GM19372 (cell line): ENCODE results near the gene TEX2.
"Not testable (repeated sequence)": the region's sequence is repeated elsewhere in the genome, so short reads cannot be mapped to it uniquely, and the experiment has no call there.

Experiments used
- ATAC-seq: cut with Tn5 transposase; IDR thresholded peaks from one replicate; pipeline ENCODE4 v1.9.1; 2021; ENCODE audit warnings: mild to moderate bottlenecking, low read depth, moderate library complexity; ENCODE audit not compliant: unreplicated experiment

TEX2 gene

DNA sequence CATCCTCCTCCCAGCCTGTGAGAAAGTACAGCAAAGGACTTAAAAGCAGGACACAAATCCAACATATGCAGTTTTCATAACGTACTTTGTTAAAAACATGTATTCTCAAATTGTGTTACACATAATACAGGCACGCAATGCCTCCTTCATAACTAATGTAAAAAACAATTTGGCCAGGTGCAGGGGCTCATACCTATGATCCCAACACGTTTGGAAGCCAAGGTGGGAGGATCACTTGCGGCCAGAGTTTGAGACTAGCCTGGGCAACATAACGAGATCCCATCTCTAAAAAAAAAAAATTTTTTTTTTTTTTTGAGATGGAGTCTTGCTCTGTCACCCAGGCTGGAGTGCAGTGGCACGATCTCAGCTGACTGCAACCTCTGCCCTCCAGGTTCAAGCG is 20.4 kb downstream of the TEX2 start:
- no peak for ATAC-seq

DNA sequence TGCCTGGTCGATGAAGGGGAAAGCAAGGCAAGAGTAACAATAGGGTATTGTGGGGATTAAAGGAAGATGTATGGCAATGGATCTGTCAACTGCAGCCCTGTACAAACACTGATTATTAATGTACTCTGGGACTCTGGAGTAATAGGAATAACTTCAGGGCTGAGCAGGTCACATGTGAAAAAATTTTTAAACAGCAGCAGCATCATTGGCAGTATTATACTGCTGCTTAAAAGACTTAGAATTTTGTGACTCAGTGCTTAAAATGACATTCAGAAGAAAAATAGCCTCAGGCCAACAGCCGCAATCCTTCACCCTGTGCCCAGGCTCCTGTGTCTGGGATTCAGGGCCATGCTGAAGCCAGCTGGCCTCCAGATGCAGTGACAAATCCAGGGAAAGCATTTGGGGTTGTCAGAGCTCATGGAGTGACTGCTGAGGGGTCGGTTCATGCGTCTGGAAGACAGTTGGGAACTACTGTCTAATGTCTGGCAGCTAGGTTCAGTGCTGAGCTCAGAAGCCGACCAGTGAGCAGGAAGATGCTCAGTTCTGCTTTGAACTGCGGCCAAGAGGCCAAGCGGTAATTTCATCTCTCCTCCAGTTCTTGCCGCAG is 22.2 kb downstream of the TEX2 start:
- no peak for ATAC-seq

DNA sequence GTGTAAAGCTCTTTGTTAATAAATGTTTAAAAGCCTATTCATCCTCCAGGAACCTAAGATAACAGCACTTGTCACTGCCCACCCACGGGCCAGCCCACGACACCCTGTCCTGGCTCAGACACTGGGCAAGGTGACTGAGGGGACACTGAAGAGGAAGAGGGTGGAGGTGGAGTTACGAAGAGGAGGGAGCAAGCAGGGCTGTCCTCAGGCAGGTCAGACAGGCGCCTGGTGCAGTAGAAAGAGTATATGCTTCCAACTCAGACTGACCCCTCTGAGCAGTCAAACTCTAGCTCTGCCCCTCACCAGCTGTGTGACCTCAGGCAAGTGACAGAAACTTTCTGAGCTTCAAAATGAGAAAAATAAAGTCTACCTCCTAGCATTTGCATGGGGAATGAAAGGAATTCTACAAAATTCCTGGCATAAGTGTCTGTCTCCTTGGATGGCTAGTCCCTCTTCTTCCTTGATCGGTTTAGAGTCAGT is 22.8 kb downstream of the TEX2 start:
- ATAC-seq: no peak

DNA sequence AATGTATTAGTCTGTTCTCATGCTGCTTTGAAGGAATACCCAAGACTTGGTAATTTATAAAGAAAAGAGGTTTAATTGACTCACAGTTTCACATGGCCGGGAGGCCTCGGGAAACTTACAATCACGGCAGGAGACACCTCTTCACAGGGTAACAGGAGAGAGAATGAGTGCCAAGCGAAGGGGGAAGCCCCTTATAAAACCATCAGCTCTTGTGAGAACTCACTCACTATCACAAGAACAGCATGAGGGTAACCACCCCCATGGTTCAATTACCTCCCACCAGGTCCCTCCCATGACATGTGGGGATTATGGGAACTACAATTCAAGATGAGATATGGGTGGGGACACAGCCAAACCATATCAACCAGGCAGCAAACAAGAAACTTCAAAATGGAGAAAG is 24.6 kb downstream of the TEX2 start:
- ATAC-seq: not testable (repeated sequence)

DNA sequence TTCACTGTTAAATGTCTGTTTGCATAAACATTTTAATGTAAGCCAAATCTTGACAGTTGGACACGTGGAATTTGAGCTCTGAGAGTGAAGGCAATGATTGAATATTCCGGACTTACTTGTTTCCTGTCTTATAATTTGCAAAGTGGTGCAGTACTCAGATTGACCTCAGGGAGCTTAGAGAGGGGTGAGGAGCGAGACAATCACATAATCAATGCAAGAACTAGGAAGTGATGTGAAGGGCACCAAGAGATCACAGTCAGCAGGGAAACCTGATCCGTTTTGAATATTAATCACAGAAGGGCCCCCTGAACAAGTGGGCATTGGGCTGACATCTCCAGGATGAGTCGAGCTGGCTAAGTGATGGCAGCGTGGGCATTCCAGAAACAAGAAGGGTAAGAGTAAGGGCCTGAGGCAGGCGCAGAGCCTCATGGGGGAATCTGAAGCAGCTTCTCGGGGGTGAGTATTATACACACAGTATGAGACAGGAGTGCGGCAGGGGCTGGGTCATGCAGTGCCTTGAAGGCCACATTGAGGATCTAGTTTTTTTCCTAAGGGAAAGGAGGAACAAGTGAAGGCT is 26.1 kb downstream of the TEX2 start:
- ATAC-seq: no peak

DNA sequence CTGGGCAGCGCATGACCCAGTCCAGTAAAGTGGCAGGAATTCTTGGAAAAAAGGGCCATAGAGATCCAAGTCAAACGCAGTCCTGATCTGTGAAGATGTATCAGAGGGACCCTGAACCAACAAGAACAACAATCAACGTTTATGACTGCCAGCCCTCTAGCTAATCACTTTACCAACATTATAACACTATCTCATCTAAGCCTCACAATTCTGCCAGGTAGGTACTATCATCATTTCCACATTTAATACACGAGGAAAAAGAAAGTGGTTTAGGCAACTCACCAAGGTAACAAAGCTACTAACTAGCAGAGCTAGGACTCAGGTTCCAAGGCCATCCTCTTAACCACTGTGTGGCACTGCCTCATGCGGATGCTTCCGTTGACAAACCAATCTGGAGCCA is 28.1 kb downstream of the TEX2 start:
- ATAC-seq: no peak

DNA sequence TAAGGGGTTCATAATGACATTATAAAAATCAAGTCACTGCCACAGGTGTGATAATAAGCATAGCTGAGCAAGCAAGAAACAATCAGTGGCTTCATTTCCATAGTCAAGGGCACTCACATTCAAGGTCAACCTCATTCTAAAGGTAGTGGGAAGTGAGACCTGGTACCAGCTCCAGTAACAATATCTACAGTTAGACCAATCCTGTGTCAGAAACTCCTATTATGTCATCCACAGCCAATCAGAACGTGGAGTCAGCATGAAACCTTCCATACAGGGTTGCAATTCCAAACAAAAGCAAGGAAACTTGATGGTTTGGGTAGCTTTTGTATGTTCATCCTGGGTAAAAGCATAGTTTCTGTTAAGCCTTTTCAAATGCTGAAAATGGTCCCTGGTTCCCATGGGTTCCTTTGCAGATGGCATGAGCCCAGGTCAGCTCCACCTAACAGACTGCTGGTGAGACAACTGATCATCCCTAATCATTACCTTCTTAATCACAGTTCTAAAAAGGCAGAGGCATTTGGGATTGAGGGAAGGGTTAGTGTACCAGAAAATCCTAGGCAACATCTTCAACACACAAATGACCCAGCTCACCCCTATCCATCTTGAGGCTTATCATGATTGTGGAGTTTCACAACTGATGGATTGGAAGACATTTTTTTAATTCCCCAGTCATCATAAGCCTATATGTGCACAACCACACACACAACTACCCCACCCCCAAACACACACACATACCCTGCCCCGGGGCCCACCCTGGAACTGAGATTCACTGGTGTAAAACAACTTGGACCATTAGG is 30.4 kb downstream of the TEX2 start:
- no peak for ATAC-seq

DNA sequence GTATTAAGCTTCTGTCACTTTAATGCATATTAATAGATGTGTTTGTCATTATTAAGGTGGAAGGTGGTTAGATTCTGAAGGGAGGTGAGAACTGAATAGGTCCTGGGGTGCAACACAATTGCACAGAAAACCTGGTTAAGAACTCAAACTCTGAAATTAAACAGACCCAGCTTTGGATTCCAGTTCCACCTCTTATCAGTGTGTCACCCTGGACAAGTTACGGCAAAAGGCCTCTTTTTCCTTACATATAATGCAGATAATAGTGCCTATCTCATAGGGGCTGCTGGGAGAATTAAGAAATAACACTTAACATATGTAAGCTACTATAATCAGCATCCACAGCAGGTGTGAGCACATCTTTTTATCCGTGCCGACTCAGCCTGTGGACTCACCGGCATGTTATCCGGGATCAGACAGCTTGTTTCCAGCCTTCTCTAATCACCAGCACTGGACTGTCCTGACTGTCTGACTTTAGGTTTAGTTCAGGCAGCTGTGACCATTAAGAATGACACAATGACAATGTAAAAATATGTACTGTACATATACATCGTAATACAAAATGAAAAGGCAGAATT is 31.4 kb downstream of the TEX2 start:
- ATAC-seq: no peak

DNA sequence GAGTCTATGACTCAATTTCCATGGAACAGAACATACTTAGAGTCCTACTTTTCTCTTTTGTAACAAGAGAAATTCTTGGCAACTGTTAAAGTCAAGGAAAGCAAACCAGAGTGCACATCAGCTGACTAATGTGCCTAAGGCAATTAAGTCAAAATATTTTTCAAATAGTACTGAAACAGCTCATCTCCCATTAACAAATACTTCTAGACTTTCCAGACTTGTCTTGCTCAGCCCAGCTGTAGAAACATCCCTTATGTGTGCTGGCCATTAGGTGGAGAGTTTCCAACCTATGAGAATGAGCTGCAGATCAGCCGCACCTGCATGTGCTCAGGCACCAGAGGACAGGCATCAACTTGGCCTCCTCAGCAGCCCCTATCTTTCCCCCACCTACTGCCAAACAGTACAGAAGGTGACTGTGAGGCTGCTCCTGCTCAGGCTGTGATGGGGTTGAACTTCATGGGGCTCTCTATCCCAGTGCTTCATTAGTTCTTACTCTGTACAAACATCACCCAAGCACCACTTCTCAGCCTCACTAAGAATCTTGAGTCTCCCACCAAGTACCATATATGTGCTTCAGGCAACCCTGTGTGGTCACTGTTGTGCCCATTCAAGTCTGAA is 32.2 kb downstream of the TEX2 start:
- no peak for ATAC-seq

DNA sequence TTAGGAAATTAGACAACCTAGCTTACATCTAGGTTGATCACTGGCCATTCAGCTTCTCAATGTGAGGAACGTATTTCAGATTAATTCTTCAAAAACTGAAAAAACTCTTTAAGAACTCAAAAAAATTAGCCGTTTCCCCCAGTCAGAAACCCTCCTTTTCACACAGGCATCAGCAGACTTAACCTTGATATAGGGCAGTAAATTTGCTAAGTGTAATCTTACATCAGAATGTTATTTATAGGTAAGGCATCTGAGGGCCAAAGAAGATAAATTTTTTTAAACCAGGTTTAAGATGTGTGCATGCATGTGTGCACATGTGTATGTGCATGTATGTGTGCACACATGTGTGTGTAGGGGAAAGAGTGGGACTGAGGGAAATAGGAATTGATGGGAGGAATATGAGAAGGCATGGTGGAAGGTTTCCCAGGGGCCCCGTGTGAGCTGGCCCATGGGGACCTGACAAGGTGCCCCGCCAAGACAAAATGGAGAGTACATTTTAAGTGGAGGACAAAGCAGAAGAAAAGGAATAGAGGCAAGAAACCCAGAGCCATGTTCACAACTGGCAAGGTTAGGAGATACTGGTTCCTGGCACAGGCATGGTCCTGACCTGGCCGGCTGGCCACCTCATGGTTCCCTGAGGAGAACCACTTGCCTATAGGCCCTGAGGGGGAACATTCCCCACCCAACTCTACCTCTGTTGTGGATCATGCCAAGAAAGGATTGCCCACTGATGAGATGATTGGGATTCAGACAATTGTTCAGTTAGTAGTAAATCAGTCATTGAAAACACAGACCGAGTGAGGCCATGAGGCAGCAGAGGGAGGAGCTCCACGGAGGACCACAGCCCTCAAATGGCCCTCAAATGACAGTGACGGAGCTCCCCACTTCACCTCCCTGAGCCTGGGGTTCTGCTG is 33.0 kb downstream of the TEX2 start:
- no peak for ATAC-seq

DNA sequence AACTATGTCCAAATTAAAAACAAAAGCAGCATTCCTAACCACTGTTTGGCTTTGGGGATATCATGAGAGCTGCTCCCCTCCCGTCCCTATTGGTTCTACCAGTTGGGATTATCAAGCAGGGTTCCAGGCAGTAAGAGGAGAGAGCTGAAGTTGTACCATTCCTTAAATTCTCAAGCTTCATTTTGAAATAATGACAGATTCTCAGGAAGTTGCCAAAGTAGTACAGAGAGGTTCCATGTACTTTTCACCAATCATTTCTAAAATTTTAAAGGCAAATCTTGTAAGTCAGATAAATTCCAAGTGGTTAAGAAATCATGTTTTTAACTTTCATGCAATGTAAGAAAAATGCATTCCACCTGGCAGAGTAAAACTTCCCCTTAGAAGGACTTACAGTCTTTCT is 36.9 kb downstream of the TEX2 start:
- ATAC-seq: no peak

DNA sequence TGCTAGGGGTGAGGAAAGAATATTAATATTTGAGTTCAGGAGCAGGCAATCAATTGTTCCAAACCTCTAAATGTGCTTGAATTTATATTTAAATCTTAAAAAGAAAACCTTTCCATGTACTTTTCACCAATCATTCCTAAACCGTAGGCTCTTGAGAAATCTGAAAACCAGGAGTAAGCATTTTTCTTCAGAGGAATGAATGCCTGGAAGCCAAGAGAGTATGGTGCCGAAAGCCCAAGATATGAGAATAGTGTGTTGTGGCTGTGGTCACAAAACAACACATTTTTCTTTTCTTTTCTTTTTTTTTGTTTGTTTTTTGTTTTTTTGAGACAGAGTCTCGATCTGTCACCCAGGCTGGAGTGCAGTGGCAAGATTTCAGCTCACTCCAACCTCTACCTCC is 37.6 kb downstream of the TEX2 start:
- no peak for ATAC-seq

DNA sequence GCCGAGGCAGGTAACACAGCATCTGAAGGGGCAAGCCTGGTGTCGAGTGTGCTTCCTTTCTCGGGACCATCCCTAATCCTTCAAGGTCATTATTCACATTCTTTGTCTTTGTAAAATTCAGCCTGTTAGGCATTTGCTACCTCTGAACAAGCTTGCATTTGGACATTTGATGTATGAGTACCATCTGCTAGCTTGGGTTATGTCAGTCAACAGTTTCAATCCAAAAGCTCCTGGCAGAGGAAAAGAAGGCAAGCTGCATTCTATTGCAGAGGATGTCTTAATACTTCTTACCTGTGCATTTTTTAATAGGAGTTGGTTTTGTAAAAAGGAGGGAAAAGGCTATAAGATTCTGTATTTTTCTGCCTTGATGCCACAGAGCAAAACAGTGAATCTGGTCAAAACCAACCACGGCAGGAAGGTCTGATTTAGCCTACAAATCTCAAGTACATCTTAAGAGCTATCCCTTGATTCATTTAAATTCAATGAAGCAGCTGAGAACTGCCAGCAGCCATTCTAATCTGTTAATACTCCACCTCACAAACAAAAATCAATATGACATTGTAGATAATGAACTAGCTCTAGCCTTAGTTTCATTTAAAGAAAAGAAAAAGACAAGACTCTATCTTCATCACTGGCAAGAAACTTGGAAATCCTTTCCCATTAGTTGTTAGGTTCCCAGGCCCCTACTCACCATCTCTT is 39.0 kb downstream of the TEX2 start:
- ATAC-seq: no peak

DNA sequence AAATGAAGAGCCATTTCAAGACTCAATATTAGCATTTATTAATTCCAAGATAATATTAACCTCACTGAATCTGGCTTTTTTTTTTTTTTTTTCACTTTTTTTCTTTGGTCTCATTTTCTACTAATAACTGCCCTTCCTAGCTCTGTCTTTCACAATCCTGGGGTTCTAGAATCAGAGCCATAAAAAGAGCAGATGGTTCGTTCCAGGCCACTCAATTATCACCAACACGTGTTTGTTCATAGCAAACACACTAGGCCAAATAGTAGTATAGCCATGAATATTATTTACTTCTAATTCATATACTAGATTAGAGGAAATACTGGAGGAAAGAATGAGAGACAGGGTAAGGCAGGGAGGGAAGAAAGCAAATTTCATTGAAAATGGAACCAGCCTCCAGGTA is 39.8 kb downstream of the TEX2 start:
- ATAC-seq: no peak

DNA sequence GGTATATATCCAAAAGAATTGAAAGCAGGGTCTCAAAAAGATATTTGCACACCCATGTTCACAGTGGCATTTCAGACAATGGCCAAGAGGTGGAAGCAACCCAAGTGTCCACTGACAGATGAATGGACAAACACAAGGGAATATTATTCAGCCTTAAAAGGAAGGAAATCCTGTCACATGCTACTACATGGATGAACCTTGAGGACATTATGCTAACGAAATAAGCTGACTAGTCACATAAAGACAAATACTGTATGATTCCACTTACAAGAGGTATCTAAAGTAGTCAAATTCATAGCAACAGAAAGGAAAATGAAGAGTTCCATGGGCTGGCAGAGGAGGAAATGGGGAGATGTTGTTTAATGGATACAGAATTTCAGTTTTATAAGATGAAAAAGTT is 41.4 kb downstream of the TEX2 start:
- ATAC-seq: no peak

DNA sequence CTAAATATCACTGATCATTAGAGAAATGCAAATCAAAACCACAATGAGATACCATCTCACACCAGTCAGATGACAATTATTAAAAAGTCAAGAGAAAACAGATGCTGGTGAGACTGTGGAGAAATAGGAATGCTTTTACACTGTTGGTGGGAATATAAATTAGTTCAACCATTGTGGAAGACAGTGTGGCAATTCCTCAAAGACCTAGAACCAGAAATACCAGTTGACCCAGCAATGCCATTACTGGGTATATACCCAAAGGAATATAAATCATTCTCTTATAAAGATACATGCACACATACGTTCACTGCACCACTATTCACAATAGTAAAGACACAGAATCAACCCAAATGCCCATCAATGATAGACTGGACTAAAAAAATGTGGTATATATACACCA is 42.5 kb downstream of the TEX2 start:
- not testable (repeated sequence) for ATAC-seq

DNA sequence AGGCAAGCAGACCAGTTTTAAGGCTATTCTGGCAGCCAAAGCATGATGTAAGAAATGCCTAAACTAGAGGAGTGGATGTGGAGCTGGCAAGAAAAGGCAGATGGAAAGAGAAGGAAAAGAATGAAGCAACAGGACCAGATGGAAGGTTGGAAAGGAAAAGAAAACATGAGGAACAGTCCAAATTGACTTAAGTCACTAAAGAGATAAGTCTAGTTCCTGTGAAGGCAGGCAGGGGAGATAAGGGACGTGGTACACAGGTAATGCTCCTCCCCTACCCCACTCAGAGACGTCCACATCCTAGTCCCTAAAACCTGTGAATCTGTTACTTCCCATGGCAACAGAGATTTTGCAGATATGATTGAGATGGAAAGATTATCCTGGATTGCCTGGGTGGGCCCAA is 43.5 kb downstream of the TEX2 start:
- no peak for ATAC-seq

DNA sequence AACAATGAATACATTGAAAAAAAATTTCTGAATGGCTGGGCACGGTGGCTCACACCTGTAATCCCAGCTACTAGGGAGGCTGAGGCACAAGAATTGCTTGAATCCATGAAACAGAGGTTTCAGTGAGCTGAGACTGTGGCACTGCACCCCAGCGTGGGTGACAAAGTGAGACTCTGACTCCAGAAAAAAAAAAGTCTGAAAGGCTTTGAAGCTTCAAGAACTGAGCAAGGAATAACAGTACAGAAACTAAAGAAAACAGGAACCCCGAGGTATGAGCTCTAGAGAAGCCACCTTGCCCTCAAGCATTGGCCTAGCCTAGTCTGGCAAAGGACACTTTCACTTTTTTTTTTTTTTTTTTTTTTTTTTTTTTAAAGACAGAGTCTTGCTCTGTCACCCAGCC is 45.0 kb downstream of the TEX2 start:
- peak; percentile 67 for ATAC-seq

DNA sequence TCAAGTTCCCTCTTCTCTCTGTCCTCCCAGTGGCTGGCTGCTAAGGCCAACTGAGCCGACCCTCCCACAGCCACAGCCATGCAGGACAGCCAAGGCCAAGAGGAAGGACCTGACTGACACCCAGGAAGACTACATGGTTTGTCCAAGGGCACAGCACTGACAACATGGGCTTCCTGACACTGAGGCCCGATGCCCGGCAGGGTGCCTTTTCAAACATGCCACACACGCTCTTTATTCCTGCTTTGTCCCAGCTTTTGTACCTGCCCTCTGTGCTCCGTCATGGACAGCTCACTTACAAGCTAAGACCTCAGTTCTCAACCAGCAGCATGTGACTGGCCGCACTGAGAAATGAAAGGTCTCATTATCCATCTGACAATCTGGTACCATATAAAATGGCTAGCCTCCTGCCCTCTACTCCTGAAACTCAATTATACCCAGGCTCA is 45.8 kb downstream of the TEX2 start:
- no peak for ATAC-seq
